Gastrocnemius medialis (tissue), 4 donors: ENCODE results near the gene FTCD. TPM values are rescaled to one million over a fixed set of nuclear protein-coding genes. Genes with fewer than 3 reads are reported as not detected.
"Not testable (repeated sequence)": the region's sequence is repeated elsewhere in the genome, so short reads cannot be mapped to it uniquely, and the experiment has no call there.

Experiments
- ATAC-seq, 2 donors: fragments of 150-250 bp; one replicate each; pipeline ENCODE4 v1.9.1; 2016
- DNase-seq, 2 donors: peaks; one replicate each; pipeline ENCODE4 v3.0.0-alpha.2; 2019
- H3K27ac ChIP-seq, 4 donors: fragments of 200-600 bp; sonication (generic); 1 replicate in 1 of 4; 2 replicates in 3 of 4; pipeline ENCODE4 v1.5.1; 2016 to 2018; ENCODE audit warnings: mild to moderate bottlenecking in 2 of 4, moderate library complexity in 1 of 4
- H3K27me3 ChIP-seq, 3 donors: fragments of 200-600 bp; sonication (generic) in 2 of 3; 1 replicate in 1 of 3; 2 replicates in 2 of 3; pipeline versions ENCODE4 v1.5.1 to v1.6.0; 2016 to 2019; ENCODE audit warnings: mild to moderate bottlenecking in 1 of 3, moderate library complexity in 1 of 3
- H3K36me3 ChIP-seq, 2 donors: fragments of 200-600 bp; sonication (generic) in 1 of 2; one replicate each; pipeline ENCODE4 v1.5.1; 2017 to 2018
- H3K4me1 ChIP-seq, 2 donors: fragments of 200-600 bp; sonication (generic) in 1 of 2; one replicate each; pipeline ENCODE4 v1.5.1; 2016 to 2017; ENCODE audit warnings: mild to moderate bottlenecking in 2 of 2
- H3K4me3 ChIP-seq, 4 donors: fragments of 200-600 bp; sonication (generic) in 3 of 4; 1 replicate in 1 of 4; 2 replicates in 3 of 4; pipeline ENCODE4 v1.5.1; 2016 to 2019; ENCODE audit warnings: mild to moderate bottlenecking in 2 of 4
- H3K9me3 ChIP-seq, 3 donors: fragments of 200-600 bp; sonication (generic) in 2 of 3; 1 replicate in 1 of 3; 2 replicates in 2 of 3; pipeline ENCODE4 v1.5.1; 2016 to 2019
- CTCF ChIP-seq, 5 experiments: fragments of 450-650 bp in 3 of 5; fragments of 200-600 bp in 2 of 5; sonication (generic) in 2 of 5; IDR thresholded peaks in 4 of 5; conservative IDR thresholded peaks in 1 of 5; 1 replicate in 4 of 5; 2 replicates in 1 of 5; pipeline ENCODE4 v1.5.1; 2016 to 2019; ENCODE audit warnings: antibody characterized with exemption in 5 of 5, mild to moderate bottlenecking in 3 of 5, moderate library complexity in 3 of 5
- POLR2A ChIP-seq, 2 donors: fragments of 450-650 bp; IDR thresholded peaks; one replicate each; pipeline ENCODE4 v1.6.1; 2017; ENCODE audit warnings: antibody characterized with exemption in 2 of 2, mild to moderate bottlenecking in 2 of 2, moderate library complexity in 2 of 2
- in situ Hi-C, 4 donors: fragments of 200-750 bp; cut with MboI; loops; one replicate each; pipeline versions ENCODE4 v1.15.0 to v1.8.0; 2017; ENCODE audit warnings: low sequenced_read_pairs in 4 of 4
- intact Hi-C: fragments of 100-400 bp; cut with DNase I; formaldehyde crosslinking; loops from one replicate; pipeline ENCODE4 v1.15.1; 2023; ENCODE audit warnings: low total_unique reads
- total RNA-seq, 4 donors: library from RNA; depleted of rRNA; stranded (reverse); fragments of >200 nt; gene quantifications; one replicate each; pipeline versions ENCODE4 v1.1.0 to v1.2.3, GENCODE V29; 2016

FTCD gene
- total RNA-seq, 4 donors from 2014 or later, result 0.33 to 0.95 TPM; not detected in 2

GRCh38 chr21:46172863-46173528 lies 17.6 kb upstream of the FTCD start:
- no peak for DNase-seq
- intact Hi-C loops (no loop called here), in situ Hi-C loops (no loop called here)
- Histone ChIP-seq H3K27ac (no peak overlapping the region), H3K4me3 (no peak overlapping the region), H3K36me3 (no peaks in the 10 kb centered on the region), H3K9me3 (no peaks in the 10 kb centered on the region), H3K4me1 (no peaks in the 10 kb centered on the region), H3K27me3 (no peaks in the 10 kb centered on the region)
- no peak for ATAC-seq
- TF ChIP-seq CTCF (IDR thresholded peaks at IDR 0.05 in 4 of 5, conservative IDR thresholded peaks at IDR 0.05 in 1 of 5) (no peak), POLR2A (IDR thresholded peaks at IDR 0.05) (no peak)

GRCh38 chr21:46171996-46172862 lies 16.9 kb upstream of the FTCD start:
- Histone ChIP-seq H3K9me3 (no peaks in the 10 kb centered on the region), H3K4me3 (no peak overlapping the region), H3K36me3 (no peaks in the 10 kb centered on the region), H3K27me3 (no peaks in the 10 kb centered on the region), H3K4me1 (no peaks in the 10 kb centered on the region), H3K27ac (no peak overlapping the region)
- ATAC-seq, result no peak
- no peak for DNase-seq
- TF ChIP-seq POLR2A (IDR thresholded peaks at IDR 0.05) (no peak), CTCF (IDR thresholded peaks at IDR 0.05 in 4 of 5, conservative IDR thresholded peaks at IDR 0.05 in 1 of 5) (no peak)
- intact Hi-C loops (no loop called here), in situ Hi-C loops (no loop called here)

- H3K9me3 ChIP-seq, result no peaks in the 10 kb centered on the region
- no peak for DNase-seq
- H3K36me3 ChIP-seq, result no peaks in the 10 kb centered on the region
- H3K27ac ChIP-seq, result no peak overlapping the region
- TF ChIP-seq CTCF (IDR thresholded peaks at IDR 0.05 in 4 of 5, conservative IDR thresholded peaks at IDR 0.05 in 1 of 5), result no peak
- in situ Hi-C loops (no loop called here), intact Hi-C loops (no loop called here)
- no peaks in the 10 kb centered on the region for H3K4me1 ChIP-seq
- H3K4me3 ChIP-seq, result no peak overlapping the region
- no peak for ATAC-seq
- no peaks in the 10 kb centered on the region for H3K27me3 ChIP-seq
Measured at GRCh38 chr21:46171585-46171984, 16.2 kb upstream of the FTCD start.

- DNase-seq, H3K36me3 ChIP-seq, H3K4me1 ChIP-seq, H3K27ac ChIP-seq, H3K4me3 ChIP-seq, H3K27me3 ChIP-seq, in situ Hi-C loops, intact Hi-C loops, H3K9me3 ChIP-seq, ATAC-seq: not testable (repeated sequence)
Measured at GRCh38 chr21:46170436-46171193, 15.2 kb upstream of the FTCD start.
